HG03103 (cell line): ENCODE data around the gene MRPL46.
"Not testable (repeated sequence)": the region's sequence is repeated elsewhere in the genome, so short reads cannot be mapped to it uniquely, and the experiment has no call there.

Experiments
- ATAC-seq: cut with Tn5 transposase; IDR thresholded peaks from one replicate; pipeline ENCODE4 v1.9.1; 2021; ENCODE audit warnings: low read depth; ENCODE audit not compliant: unreplicated experiment

Gene MRPL46

GRCh38 chr15:88480981-88481380, 13.8 kb upstream of the MRPL46 start:
- no peak for ATAC-seq

- ATAC-seq = no peak
Observed at GRCh38 chr15:88479169-88479568, 12.0 kb upstream of the MRPL46 start.

DNA sequence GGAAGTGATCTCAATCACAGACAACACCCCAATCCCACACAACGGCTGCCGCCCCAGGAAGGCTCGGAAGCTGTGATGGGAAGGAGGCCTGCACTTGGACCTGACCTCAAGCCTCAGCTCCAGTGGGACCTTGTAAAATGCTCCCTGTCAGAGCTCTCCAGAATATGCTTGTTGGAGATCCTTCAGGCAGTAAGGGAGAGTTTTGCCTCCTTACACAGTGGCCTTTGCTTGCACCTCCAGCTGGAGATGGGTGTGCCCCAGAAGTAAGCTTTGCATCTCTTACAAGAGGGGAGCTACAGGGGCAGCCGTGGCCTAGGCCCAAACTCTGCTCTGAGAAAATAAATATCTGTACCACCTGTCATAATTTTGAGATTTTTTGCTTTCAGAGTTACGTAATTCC, 10.7 kb upstream of the MRPL46 start:
- no peak for ATAC-seq

DNA sequence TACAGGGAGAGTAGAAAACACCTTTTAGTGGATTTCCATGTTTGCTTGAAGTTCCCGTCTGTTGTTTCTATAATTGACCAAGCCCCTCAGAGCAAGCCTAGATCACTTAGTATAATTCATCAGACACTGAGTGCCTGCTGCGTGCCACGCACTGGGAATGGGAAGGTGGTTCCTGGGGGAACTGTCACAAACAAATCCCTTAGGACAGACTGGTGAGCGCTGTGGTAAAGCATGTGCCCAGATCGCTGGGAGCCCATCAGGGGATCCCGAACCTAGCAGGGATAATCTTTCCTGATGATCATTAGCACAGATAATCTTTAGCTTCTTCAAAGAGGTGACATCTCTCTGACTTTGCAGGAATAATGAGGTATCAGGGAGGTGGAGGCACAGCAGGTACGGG, 9.9 kb upstream of the MRPL46 start:
- no peak for ATAC-seq

GRCh38 chr15:88476635-88477060, 9.5 kb upstream of the MRPL46 start:
- no peak for ATAC-seq

DNA sequence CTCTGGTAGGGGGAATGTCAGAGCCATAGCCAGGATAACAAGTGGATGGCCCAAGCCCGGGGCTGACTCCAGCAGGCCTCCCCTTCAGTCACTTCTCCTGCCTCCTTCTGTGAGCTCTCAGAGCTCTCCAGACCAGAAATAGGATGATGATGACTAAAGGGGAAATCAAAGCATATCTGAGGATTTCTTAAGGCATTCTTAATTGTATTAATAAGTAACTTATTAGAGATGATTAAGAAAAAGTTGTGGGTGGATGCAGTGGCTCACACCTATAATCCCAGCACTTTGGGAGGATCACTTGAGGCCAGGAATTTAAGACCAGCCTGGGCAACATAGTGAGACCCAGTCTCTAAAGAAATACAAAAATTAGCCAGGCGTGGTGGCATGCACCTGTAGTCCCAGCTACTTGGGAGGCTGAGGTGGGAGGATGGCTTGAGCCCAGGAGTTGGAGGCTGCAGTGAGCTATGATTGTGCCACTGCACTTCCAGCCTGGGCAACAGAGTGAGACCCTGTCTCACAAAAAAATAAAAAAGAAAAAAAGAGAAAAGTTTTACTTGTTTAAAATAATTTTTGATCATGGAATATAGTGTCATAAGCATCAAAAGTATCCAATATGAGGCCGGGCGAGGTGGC, 6.6 kb upstream of the MRPL46 start:
- ATAC-seq = not testable (repeated sequence)

DNA sequence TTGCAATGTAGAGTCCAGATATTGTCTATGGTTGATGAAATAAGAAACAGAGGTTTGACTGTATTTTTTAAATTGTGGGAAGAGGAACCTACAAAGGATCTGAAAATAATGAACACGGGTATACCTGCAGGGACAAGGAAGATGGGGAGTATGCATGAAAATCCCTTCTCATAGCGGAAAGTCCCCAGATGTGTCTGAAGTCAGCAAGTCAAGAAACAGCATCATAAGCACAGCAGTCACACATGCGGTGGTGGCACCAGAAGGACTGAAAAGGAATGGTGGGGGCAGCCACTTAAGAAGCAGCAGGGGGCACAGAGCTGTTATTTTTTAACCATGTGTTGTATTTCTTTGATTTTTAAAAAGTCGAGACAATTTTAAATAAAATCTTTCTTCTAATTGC, 5.0 kb upstream of the MRPL46 start:
- ATAC-seq = no peak

DNA sequence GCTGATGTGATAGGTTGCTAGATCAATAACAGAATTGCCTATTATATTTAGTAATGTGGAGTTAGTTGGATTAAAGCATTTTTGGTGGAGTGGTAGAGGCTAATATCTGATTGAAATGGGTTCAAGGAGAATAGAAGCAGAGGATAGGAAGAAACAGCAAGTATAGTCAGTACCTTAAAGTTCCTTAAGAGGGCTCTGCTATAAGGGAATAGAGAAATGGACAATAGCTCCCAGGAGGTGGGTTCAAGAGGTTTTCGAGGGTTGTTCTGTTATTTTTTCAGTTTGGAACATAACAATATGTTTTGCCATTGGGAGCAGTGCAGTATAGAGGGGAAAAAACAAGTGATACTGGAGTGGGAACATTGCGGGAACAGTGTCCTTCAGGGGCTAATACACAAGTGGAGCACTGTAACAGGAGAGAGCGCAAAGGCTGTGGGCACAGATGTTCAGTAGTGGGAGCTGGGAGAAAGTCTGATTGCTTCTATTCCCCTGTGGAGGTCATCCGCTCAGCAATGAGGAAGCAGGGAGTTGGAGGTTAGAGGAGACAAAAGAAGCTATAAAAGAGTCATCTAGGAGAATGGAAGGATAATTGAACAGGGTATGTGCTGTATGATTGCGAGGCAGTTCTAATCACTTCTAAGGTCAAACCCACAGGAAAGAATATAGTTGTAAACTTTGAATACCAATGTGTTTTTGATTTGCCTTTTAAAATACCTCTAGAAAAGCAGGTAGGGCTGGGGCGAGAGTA, 3.6 kb upstream of the MRPL46 start:
- ATAC-seq = no peak

- no peak for ATAC-seq
Observed at GRCh38 chr15:88469321-88469720, 2.1 kb upstream of the MRPL46 start.

- not testable (repeated sequence) for ATAC-seq
Observed at GRCh38 chr15:88468721-88469120, 1.5 kb upstream of the MRPL46 start.

GRCh38 chr15:88467935-88468528, 844 bp upstream of the MRPL46 start:
- peak; percentile 18 for ATAC-seq

DNA sequence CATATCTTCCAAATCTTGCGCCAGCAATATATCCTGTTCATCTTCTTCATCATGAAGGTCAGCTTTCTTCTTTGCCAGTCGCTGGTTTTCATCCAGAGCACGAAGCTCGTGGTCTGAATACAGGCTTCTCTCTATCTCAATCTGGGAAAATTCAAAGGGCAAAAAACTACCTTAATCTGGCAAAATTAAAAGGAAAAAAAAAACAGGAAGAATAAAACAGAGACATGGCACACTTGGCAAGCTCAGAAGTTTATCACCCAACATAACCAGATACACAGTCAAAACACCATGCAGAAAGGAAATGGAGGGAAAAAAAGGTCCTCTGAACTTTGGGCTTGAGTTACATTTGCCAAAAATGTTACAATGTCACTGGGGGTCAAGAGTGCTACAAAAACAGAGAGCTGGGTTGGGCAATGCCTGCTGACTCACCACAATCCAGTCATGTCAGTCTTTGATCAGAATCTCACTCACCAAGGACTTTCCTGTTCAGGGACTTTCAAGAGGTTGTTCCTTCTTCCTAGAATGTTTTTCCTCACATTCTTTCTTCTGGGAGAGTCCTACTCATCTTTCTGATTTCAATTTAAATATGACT, 1.5 kb downstream of the MRPL46 start:
- ATAC-seq = no peak

DNA sequence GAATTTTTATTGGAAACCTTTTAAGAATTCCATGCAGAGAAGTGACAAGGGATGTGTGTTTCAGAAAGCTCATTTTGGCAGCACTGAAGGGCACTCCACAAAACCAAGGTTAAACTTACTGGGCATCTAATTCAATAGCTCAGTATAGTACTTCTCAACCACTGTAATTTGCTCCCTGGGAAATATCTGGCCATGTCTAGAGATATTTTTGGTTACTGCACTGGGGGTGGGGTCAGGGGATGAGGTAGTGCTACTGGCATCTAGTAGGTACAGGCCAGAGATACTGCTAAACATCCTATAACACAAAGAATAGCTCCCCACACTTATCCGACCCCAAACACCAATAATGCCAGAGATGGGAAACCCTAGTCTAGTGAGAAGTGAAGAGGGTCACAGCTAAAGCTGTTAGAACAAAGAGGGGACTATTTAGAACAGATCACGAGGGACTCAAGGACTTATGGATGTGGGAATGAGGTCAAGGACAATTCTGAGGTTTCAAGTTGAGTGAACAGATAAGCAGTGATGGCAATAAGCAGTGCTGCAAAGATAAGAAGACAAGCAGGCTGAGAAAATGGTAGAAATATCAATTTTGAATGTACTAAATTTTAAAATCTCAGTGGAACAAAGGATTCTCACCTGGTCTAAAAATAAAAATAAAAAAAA, 3.2 kb downstream of the MRPL46 start:
- no peak for ATAC-seq

GRCh38 chr15:88456733-88457132, 10.5 kb downstream of the MRPL46 start:
- no peak for ATAC-seq

GRCh38 chr15:88454867-88455810, 12.0 kb downstream of the MRPL46 start:
- ATAC-seq = peak; percentile 80

GRCh38 chr15:88454236-88454635, 13.0 kb downstream of the MRPL46 start:
- ATAC-seq = no peak

GRCh38 chr15:88453651-88454050, 13.5 kb downstream of the MRPL46 start:
- ATAC-seq = no peak

GRCh38 chr15:88450125-88450798, 16.9 kb downstream of the MRPL46 start:
- ATAC-seq = peak; percentile 55

DNA sequence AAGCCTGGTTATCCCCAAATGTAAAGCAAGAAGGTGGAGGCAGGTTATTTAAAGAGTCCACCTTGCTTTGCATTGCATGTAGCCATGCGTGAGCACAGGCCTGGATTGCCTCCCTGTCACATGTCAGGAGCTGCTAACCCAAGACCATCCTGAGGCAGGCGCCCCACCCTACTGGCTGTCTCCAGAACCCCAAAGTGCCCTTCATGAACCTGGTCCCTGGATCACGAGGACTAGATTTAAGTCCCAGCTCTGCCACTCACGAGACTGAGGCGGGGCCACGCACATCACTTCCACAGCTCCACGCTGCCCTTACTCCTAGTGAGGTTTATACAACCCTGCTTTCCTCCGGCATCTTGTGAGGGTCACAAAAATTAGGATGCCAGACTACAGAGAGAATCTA, 17.6 kb downstream of the MRPL46 start:
- no peak for ATAC-seq
